Nephron progenitor cell (in vitro differentiated cells): ENCODE measurements around the gene CDH19.

Experiments
- DNase-seq: peaks from one replicate; pipeline ENCODE4 v3.0.0; 2021
- H3K27ac Mint-ChIP-seq: 2 replicates; pipeline ENCODE4 v1.8.0; 2021; ENCODE audit warnings: mild to moderate bottlenecking, moderate library complexity, mixed read lengths
- H3K27me3 Mint-ChIP-seq: 2 replicates; pipeline ENCODE4 v1.8.0; 2021; ENCODE audit warnings: mild to moderate bottlenecking, low read depth, mixed read lengths; ENCODE audit not compliant: poor library complexity
- H3K36me3 Mint-ChIP-seq: 2 replicates; pipeline ENCODE4 v1.8.0; 2021; ENCODE audit warnings: low read depth, mixed read lengths
- H3K4me1 Mint-ChIP-seq: 2 replicates; pipeline ENCODE4 v1.8.0; 2021; ENCODE audit warnings: mixed read lengths
- H3K4me3 Mint-ChIP-seq: 2 replicates; pipeline ENCODE4 v1.8.0; 2021; ENCODE audit warnings: mild to moderate bottlenecking, moderate library complexity, mixed read lengths
- H3K9me3 Mint-ChIP-seq: 2 replicates; pipeline ENCODE4 v1.8.0; 2021; ENCODE audit warnings: mild to moderate bottlenecking, moderate library complexity, mixed read lengths
- TF ChIP-seq, protein P1 (sequence below): fragments of 200-600 bp; sonication (generic); IDR thresholded peaks from 2 replicates; pipeline ENCODE4 v1.5.0; 2021; ENCODE audit warnings: antibody characterized with exemption

Gene CDH19

DNA sequence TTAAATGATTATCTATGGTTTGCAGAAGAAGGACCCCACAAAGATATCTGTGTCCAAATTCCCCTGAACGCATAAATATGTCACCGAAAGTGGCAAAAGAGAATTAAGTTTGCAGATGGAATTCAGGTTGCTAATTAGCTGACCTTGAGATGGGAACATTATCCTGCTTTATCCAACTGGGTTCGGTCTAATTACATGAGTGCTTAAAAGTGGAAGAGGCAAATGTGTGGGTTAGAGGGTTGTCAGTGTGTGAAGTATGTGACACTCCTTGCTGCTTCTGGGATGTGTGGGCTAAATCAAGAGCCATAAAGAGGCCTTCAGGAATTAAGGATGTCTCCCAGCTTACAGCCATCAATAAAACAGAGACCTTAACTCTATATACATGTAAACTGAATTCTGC is 53.5 kb downstream of the CDH19 start:
- DNase-seq: no peak
- peaks cover 4% of the 10 kb centered on the region for H3K36me3 Mint-ChIP-seq
- no peaks in the 10 kb centered on the region for H3K27me3 Mint-ChIP-seq
- peak overlapping the region; percentile 86 for H3K27ac Mint-ChIP-seq
- TF ChIP-seq, protein P1, sequence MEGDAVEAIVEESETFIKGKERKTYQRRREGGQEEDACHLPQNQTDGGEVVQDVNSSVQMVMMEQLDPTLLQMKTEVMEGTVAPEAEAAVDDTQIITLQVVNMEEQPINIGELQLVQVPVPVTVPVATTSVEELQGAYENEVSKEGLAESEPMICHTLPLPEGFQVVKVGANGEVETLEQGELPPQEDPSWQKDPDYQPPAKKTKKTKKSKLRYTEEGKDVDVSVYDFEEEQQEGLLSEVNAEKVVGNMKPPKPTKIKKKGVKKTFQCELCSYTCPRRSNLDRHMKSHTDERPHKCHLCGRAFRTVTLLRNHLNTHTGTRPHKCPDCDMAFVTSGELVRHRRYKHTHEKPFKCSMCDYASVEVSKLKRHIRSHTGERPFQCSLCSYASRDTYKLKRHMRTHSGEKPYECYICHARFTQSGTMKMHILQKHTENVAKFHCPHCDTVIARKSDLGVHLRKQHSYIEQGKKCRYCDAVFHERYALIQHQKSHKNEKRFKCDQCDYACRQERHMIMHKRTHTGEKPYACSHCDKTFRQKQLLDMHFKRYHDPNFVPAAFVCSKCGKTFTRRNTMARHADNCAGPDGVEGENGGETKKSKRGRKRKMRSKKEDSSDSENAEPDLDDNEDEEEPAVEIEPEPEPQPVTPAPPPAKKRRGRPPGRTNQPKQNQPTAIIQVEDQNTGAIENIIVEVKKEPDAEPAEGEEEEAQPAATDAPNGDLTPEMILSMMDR: no peak
- peaks cover 4% of the 10 kb centered on the region for H3K9me3 Mint-ChIP-seq
- peaks cover 32% of the 10 kb centered on the region for H3K4me1 Mint-ChIP-seq
- no peak overlapping the region for H3K4me3 Mint-ChIP-seq

DNA sequence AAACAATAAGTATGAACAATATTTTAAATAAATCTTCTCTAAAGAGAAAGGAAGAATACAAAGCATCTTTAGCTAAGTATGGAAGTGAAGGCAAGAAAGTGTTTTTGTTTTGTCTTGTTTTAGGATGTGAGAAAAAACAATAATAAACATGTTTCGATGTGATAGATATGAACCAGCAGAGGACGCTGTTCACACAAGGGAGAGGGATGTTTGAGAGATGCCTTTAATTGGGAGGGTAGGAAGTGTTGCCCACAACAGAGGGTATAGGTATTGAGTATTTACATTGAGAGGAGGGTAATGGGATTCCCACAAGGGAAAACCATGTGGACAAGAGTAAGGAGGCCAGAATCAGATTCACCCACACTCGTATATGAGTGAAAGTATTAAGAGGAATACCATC is 55.1 kb downstream of the CDH19 start:
- H3K36me3 Mint-ChIP-seq: peaks cover 4% of the 10 kb centered on the region
- peaks cover 2% of the 10 kb centered on the region for H3K27me3 Mint-ChIP-seq
- peak overlapping the region; percentile 2 for H3K27ac Mint-ChIP-seq
- H3K4me3 Mint-ChIP-seq: no peak overlapping the region
- DNase-seq: no peak
- peaks cover 4% of the 10 kb centered on the region for H3K9me3 Mint-ChIP-seq
- TF ChIP-seq, protein P1: peak; percentile 39
- peaks cover 32% of the 10 kb centered on the region for H3K4me1 Mint-ChIP-seq

DNA sequence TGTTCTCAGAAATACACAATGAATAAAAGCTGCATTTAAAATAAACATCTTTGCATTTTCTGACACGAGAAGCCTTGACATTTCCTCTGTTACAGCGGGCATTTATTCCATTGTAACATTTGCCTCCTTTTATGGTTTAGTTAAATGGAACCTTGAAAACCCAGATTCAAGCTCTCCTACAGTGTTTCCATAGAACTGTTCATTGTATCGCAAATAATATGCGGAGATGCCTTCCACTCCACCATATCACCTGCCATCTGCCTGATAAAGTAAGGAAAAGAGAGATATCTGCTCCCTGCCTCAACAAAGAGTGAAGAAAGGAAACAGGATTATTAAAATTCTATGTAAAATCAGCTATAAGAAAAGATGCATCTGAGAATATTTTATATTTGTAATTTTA is 69.8 kb downstream of the CDH19 start:
- no peaks in the 10 kb centered on the region for H3K36me3 Mint-ChIP-seq
- no peak for DNase-seq

GRCh38 chr18:66533693-66534092 is 70.2 kb downstream of the CDH19 start:
- H3K4me1 Mint-ChIP-seq: no peaks in the 10 kb centered on the region
- H3K27ac Mint-ChIP-seq: no peak overlapping the region
- no peaks in the 10 kb centered on the region for H3K36me3 Mint-ChIP-seq
- TF ChIP-seq, protein P1: no peak
- no peak for DNase-seq
- no peak overlapping the region for H3K4me3 Mint-ChIP-seq
- no peaks in the 10 kb centered on the region for H3K27me3 Mint-ChIP-seq
- H3K9me3 Mint-ChIP-seq: no peaks in the 10 kb centered on the region

More for the DNA sequence above, 69.8 kb downstream of the CDH19 start:
- Mint-ChIP-seq H3K4me1 (no peaks in the 10 kb centered on the region), H3K4me3 (no peak overlapping the region), H3K9me3 (no peaks in the 10 kb centered on the region), H3K27me3 (no peaks in the 10 kb centered on the region), H3K27ac (no peak overlapping the region)
- TF ChIP-seq, protein P1: no peak

GRCh38 chr18:66523219-66523991 is 80.5 kb downstream of the CDH19 start:
- Mint-ChIP-seq H3K9me3 (no peaks in the 10 kb centered on the region), H3K4me1 (no peaks in the 10 kb centered on the region), H3K36me3 (no peaks in the 10 kb centered on the region), H3K4me3 (no peak overlapping the region), H3K27ac (no peak overlapping the region), H3K27me3 (peaks cover under 1% of the 10 kb centered on the region)
- DNase-seq: no peak
- TF ChIP-seq, protein P1: no peak

- no peaks in the 10 kb centered on the region for H3K36me3 Mint-ChIP-seq
- peaks cover 4% of the 10 kb centered on the region for H3K27me3 Mint-ChIP-seq
- TF ChIP-seq, protein P1: no peak
- DNase-seq: no peak
- no peak overlapping the region for H3K27ac Mint-ChIP-seq
- no peaks in the 10 kb centered on the region for H3K4me1 Mint-ChIP-seq
- no peaks in the 10 kb centered on the region for H3K9me3 Mint-ChIP-seq
- no peak overlapping the region for H3K4me3 Mint-ChIP-seq
Measured at GRCh38 chr18:66513996-66514395, 89.9 kb downstream of the CDH19 start.
